Activated CD4-positive, CD25-positive, alpha-beta regulatory T cell treated with anti-CD3 and anti-CD28 coated beads, Interleukin-2, amount 50 U/mL, for 16 hours (primary cell): ENCODE data around the gene MDFI.
A peak's percentile ranks its signal among the peaks of the same experiment; 100 is the strongest.

ENCODE experiments used
- DNase-seq: peaks from one replicate; pipeline ENCODE4 v3.0.0-alpha.2; 2020; ENCODE audit warnings: low read depth, low spot score

The MDFI gene

DNA sequence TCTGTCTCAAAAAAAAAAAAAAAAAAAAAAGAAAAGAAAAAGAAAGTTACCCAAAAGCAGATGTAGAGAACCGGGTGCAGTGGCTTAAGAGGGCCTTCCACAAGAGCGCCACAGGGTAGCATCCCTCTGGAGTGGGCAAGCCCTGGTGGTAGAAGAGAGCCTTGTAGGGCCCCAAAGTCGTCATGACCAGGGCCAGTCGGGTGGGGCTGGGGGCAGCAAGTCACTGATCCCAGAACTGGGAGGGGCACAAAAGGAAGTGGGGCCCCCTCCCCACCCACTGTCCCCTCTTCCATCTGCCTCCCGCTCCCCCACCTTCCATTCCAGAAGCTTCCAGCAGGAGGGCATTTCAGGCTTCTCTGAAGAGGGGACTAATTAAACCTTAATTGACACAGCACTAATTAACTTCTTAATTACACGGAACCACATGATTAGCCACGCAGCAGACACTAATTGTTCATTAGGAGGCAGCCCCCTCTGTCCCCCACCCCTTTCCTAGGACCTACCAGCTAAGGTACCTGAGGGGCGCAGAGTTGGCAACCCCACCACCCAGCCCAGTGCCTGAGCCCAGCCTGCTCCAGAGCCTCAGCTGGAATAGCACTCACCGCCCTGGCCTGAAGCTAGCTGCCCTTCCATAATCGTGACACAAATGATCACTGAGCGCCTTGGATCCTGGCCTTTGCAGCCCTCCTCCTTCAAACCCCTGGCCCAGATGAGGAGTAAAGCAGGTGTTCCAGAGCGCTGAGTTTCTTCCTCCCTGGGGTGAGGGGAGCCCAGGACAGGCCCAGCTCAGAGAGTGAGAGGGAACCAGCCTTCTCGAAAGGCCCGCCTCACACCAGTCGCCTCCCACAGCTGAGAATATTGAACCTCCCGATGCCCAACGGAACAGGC lies 34.8 kb downstream of the MDFI start:
- DNase-seq, result no peak

- no peak for DNase-seq
Observed at GRCh38 chr6:41673704-41674000, 35.4 kb downstream of the MDFI start.

DNA sequence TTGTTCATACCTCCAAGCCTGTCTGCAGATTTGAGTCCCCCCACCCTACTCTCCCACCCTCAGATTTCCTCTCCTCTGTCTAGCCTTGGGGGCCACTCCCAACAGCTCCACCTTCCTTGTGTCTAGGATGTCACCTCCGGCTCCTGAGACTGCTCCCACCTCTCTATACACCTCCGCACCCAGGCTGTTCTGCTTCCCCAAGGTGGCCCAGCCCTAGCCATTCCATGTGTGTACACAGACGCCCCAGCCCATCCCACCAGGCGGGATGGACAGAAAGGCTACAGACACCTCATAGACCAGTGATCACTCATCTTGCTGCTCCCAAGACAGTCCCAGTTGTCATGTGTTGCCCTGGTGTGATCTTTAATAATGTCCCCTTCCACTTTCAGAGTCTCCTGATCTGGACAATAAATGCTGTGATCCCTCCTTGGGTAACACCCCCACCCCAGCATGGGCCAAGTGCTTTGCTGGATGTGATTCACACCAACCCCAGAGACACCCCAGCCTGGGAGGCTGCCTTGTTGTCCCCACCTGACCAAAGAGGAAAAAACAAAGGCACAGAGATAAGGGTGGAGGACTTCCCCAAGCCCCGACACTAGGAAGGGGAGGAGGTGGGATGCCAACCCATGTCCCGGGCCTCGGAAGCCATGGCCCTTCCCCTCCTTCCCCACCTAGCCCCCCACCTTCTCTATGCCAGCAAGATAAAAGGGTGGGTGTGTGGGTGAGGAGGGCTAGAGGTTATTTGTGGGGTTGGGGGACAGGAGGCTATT lies 36.1 kb downstream of the MDFI start:
- DNase-seq, result no peak

DNA sequence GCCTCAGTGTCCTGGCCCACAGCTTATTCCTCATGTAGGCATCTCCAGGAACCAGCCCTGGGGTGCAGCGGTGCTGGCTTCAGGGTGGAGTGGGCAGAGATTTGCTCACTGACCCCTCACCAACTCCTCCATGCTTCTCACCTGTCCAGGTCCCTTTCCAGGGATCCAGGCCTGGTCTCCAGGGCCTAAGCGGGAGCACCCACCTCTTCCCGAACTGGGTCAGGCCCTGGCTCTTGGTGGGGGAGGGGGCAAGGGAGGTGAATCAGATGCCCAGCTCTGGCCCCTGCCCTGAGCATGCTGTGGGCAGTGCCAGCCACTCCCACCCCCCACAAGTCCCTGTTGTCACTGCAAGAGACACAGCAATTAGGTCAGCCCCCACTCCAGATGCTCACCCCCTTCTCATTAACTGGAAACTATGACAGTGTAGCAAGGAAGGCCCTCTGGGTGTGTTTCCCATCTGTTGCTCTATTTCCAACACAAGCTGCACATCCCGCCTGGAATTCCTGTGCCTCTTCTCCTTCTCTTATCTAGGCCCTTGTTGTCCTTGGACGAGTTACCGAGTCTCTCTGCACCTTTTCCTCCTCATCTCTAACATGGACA lies 37.0 kb downstream of the MDFI start:
- DNase-seq, result no peak

GRCh38 chr6:41675992-41676391 lies 37.7 kb downstream of the MDFI start:
- no peak for DNase-seq

GRCh38 chr6:41676431-41676830 lies 38.2 kb downstream of the MDFI start:
- DNase-seq, result no peak

DNA sequence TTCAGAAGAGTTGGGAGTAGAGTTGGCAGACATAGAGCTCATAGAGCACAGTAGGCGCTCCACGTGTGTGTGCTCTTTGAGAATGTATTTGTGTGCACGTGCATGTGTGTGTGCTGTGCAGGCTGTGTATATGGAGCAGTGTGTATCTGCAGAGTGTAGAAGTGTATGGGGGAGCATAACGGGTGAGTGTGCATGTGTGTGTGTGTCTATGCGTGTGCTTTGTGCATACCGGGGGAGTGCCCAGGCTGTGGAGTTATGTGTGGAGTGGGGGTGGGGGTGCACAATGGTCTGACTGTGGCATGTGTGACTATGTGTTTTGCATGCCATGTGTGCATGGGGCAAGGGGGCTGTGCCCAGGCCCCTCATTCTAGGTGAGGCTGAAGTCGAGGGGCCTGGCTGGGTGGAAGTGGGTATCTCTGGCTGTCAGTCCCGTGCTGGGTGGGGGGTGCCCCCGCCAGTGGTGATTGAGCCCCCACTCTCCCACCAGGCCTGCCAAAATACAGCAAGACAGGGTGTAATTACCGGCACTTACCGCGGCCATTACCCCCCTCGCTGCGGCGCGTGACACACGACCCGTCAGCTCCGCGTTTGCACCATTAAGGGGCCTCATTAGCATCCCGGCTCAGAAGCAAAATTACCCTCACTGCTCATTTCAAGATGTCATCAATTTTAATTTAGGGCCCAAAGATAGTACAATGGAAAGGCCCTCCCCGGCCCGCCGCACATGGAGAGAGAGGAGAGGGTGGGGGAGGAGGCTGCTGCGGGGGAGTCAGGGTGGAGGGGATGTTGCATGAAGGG lies 39.1 kb downstream of the MDFI start:
- no peak for DNase-seq

GRCh38 chr6:41678511-41679084 lies 40.3 kb downstream of the MDFI start:
- no peak for DNase-seq

DNA sequence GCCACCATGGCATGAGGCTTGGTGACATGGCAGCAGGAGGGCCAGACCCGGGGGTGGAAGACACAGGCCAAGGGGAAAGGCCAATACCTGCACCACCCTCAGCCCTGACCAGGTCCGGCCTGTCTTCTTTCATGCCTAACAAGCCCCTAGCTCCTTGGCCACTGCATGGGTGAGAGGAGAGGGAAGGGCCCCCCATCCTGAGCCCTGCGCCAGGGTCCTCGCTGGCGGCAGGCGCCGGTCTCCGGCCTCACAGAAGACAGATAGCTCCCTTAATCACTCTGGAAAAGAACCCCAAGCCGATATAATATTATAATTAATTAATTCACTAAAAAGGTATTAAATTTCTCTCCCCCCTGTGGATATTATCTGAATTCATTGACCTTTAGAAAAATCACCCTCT lies 41.4 kb downstream of the MDFI start:
- DNase-seq, result no peak

- no peak for DNase-seq
Observed at GRCh38 chr6:41680182-41680965, 42.1 kb downstream of the MDFI start.

- peak; percentile 36 for DNase-seq
Observed at GRCh38 chr6:41682056-41682477, 43.8 kb downstream of the MDFI start.

DNA sequence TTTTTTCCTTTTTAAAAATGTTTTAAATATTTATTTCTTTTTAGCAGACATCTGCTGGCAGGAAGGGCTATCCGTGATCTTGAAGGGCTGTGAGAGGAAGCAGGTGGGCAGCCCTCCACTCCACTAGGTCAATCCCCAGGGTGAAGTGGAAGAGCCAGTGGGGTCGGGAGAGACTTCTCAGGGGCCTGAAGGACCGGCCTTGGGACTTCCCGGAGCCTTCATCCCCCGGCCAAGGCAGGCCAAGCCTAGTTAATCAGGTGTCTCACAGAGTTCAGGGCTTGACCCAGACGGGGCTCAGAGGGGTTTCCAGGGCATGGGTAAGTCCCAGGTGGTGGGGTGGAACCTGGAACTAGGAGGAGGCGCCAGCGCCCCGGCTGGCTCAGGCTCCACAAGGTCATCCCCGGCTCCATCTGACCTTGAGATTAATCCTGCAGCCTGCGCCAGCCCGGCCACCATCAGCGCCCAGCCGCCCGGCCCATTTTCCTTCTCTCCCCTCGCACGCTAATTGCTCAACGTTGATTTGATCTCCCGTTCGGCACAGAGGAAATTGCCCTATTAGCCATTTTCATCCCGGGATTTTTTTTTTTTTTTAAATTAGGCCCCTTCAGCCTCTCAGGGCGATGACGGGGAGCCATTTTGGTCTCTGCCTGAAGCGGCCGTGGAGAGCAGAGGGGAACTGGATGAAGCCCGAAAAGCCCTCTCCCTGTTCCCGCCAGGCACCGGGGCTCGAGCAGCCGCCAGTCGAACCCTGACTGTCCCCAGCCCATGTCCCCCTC lies 44.4 kb downstream of the MDFI start:
- no peak for DNase-seq

DNA sequence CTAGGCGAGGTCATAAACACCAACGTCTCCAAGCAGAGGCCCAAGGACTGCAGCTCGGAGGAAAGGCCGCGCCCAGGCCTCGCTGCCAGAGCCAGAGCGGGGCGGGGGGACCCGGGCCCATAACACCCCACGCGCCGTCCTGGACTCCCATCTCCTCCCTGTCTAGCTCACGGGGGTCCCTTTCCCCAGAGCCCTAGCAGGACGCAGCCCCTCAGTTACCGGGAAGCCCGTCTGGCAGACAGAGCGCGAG lies 44.9 kb downstream of the MDFI start:
- DNase-seq, result no peak

DNA sequence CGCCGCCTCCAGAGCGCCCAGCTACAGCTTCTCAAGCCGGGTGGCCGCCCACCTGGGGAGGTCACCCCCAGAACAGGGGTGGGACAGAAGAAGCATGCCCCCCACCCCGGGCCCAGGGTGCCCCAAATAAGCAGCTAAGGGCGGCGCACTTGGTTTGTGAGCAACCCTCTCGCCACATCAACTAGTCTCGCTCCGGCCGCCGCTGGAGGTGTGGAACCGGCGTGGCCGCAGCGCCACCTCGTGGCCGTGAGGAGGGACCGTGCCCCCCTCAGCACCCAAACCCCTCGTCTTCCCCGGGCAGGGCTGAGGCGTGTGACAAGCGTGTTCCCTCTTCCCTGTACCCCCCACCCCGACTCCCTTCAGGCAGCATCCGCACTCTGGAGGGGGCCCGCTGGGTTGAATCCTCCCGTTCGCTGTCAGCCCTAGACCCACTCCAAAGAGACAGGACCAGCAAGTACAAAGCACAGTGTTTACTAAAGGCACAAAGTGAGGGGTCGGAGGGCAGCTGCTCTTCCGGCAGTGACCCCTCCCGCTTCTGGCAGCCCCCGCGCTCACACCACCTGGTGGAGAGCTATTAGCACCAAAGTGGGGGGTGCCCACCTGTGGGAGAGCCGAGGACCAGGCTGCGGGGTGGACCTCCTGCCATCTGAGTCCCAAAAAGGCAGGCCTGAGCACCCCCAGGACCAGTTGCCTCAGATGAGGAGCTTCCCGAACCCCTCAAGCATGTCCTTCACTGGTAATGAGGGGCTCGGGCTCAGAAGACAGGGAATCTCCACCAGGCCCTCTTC lies 45.4 kb downstream of the MDFI start:
- DNase-seq, result peak; percentile 50

DNA sequence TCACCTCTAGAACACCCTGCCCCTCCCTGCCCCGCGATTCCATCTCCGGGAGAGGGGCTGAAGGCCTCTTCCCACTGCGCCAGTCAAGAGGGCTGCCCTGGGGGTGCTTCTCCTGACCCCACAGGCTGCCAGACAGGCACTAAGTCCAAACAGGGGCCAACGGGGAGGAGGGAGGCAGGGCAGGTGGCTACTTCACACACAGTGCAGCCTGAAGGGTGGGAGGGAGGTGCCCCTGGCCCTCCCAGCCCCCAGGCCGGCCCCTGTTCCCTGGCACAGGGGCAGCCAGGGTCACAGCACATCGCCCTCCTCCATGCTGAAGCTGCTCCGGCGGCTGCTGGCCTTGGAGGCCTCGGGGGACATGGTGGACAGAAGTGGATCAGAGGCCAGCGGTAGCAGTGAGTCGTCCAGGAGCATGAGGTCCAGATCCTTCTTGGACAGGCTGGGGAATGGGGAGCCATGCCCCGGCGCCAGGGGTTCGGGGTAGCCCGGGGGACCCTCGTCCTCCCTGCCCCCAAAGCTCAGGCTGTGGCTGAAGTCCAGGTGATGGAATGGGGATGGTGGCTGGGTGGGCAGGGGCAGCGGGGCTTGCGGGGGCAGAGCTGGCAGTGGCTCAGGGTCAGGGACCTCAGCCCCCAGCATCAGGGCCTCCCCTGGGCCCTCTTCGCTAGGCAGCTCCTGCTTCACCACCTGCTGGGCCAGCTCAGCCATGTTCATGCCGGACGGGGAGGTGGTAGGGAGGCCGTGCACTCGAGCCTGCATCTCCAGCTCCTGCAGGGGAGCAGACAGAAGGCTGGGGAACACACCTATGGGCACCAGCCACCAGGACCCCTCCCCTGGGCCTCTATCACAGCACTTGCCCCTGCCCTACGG lies 46.3 kb downstream of the MDFI start:
- DNase-seq, result no peak

- no peak for DNase-seq
Observed at GRCh38 chr6:41685641-41686380, 47.5 kb downstream of the MDFI start.

DNA sequence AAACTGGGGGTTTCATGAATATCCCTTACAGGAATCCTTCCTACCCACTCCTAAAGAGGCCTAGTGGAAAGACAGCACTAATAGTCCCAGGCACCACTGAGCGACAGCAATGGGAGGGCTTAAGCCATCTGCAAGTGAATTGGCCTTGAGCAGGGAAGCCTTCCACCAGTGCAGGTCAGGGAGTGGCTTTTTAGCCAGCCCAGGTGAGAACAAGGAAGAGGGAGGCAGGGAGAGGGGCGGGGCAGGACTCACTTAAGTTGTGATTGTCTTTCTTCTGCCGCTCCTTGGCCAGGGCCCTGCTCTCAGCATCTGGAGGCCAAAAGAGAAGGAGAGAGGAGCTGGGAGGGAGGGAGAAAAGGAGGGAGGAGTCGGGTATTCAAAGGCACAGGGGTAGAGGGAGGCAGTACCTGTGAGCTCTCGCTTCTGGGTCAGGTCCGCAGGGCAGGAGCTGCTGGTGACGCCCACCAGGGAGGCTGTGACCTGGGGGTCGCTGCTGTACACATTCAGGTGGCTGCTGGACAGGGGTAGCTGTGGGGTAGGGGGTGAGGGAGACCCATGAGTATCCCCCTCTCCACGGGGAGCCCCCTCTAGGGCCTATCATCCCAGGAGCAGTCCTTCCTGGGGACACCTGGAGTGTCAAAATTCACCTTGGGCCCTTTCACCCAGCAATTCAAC lies 49.4 kb downstream of the MDFI start:
- DNase-seq, result no peak
